Liver (tissue), 9 donors: ENCODE measurements around the gene ATP6V1G1. TPM values are rescaled to one million over a fixed set of nuclear protein-coding genes. Genes with fewer than 3 reads are reported as not detected.
A peak's percentile ranks its signal among the peaks of the same experiment; 100 is the strongest.

Experiments used
- DNase-seq: peaks from one replicate; pipeline ENCODE4 v3.0.0-alpha.2; 2017; ENCODE audit warnings: low spot score
- H3K27ac ChIP-seq, 2 donors: one replicate each; pipeline ENCODE4 v1.7.0; 2013; ENCODE audit warnings: inconsistent platforms in 2 of 2, low read length in 2 of 2, control low read depth in 1 of 2, low read depth in 1 of 2, mild to moderate bottlenecking in 1 of 2
- H3K27me3 ChIP-seq, 4 donors: one replicate each; pipeline versions ENCODE4 v1.6.1 to v1.7.0; 2013; ENCODE audit warnings: low read length in 3 of 4, inconsistent platforms in 1 of 4, mild to moderate bottlenecking in 1 of 4, moderate library complexity in 1 of 4; ENCODE audit not compliant: control insufficient read depth in 4 of 4, insufficient read depth in 4 of 4
- H3K36me3 ChIP-seq, 4 donors: one replicate each; pipeline versions ENCODE4 v1.6.1 to v1.7.0; 2013; ENCODE audit warnings: low read length in 3 of 4, mild to moderate bottlenecking in 3 of 4, low read depth in 1 of 4, moderate library complexity in 1 of 4; ENCODE audit not compliant: control insufficient read depth in 4 of 4, insufficient read depth in 3 of 4
- H3K4me1 ChIP-seq, 4 donors: one replicate each; pipeline versions ENCODE4 v1.6.1 to v1.7.0; 2013; ENCODE audit warnings: low read length in 3 of 4, mild to moderate bottlenecking in 3 of 4, moderate library complexity in 1 of 4; ENCODE audit not compliant: control insufficient read depth in 4 of 4, insufficient read depth in 4 of 4
- H3K4me3 ChIP-seq, 3 donors: one replicate each; pipeline versions ENCODE4 v1.6.1 to v1.7.0; 2013; ENCODE audit warnings: low read length in 3 of 3, control low read depth in 1 of 3, low read depth in 1 of 3, mild to moderate bottlenecking in 1 of 3
- H3K9ac ChIP-seq, 2 donors: one replicate each; pipeline ENCODE4 v1.7.0; 2013; ENCODE audit warnings: low read length in 2 of 2, mild to moderate bottlenecking in 2 of 2, moderate library complexity in 2 of 2, control low read depth in 1 of 2, low read depth in 1 of 2
- H3K9me3 ChIP-seq, 4 donors: one replicate each; pipeline versions ENCODE4 v1.6.1 to v1.7.0; 2013; ENCODE audit warnings: low read length in 3 of 4; ENCODE audit not compliant: control insufficient read depth in 4 of 4
- ATF3 ChIP-seq: IDR thresholded peaks from 2 replicates; pipeline ENCODE4 v1.6.1; 2016; ENCODE audit warnings: antibody characterized with exemption
- CTCF ChIP-seq: fragments of 150-350 bp; IDR thresholded peaks from 2 replicates; pipeline ENCODE4 v1.5.1; 2017; ENCODE audit warnings: improper control_type of control experiment, low read depth, low read length; ENCODE audit not compliant: missing input control
- EGR1 ChIP-seq, 2 donors: IDR thresholded peaks; 2 replicates each; pipeline ENCODE4 v1.6.1; 2016 to 2018; ENCODE audit warnings: antibody characterized with exemption in 2 of 2, low read depth in 2 of 2
- FOXA1 ChIP-seq: IDR thresholded peaks from 2 replicates; pipeline ENCODE4 v1.6.1; 2016; ENCODE audit warnings: antibody characterized with exemption
- FOXA2 ChIP-seq: IDR thresholded peaks from 2 replicates; pipeline ENCODE4 v1.6.1; 2016; ENCODE audit warnings: antibody characterized with exemption
- GABPA ChIP-seq, 2 donors: IDR thresholded peaks in 1 of 2; conservative IDR thresholded peaks in 1 of 2; 2 replicates each; pipeline ENCODE4 v1.6.1; 2016; ENCODE audit warnings: antibody characterized with exemption in 2 of 2, mild to moderate bottlenecking in 1 of 2, moderate library complexity in 1 of 2
- HNF4A ChIP-seq, 2 donors: conservative IDR thresholded peaks; 2 replicates each; pipeline ENCODE4 v1.6.1; 2016; ENCODE audit warnings: antibody characterized with exemption in 2 of 2, mild to moderate bottlenecking in 2 of 2
- HNF4G ChIP-seq: IDR thresholded peaks from 2 replicates; pipeline ENCODE4 v1.6.1; 2016; ENCODE audit warnings: antibody characterized with exemption
- JUND ChIP-seq, 2 donors: IDR thresholded peaks; 2 replicates each; pipeline ENCODE4 v1.6.1; 2016; ENCODE audit warnings: antibody characterized with exemption in 2 of 2
- MAX ChIP-seq: IDR thresholded peaks from 2 replicates; pipeline ENCODE4 v1.6.1; 2016; ENCODE audit warnings: antibody characterized with exemption
- NR2F2 ChIP-seq: IDR thresholded peaks from 2 replicates; pipeline ENCODE4 v1.6.1; 2016; ENCODE audit warnings: antibody characterized with exemption
- RAD21 ChIP-seq, 2 donors: IDR thresholded peaks; 2 replicates each; pipeline ENCODE4 v1.6.1; 2016; ENCODE audit warnings: antibody characterized with exemption in 2 of 2, mild to moderate bottlenecking in 2 of 2
- REST ChIP-seq: IDR thresholded peaks from 2 replicates; pipeline ENCODE4 v1.6.1; 2016; ENCODE audit warnings: antibody characterized with exemption, mild to moderate bottlenecking
- RXRA ChIP-seq, 2 donors: IDR thresholded peaks; 2 replicates each; pipeline ENCODE4 v1.6.1; 2017 to 2018; ENCODE audit warnings: antibody characterized with exemption in 2 of 2, mild to moderate bottlenecking in 1 of 2
- SP1 ChIP-seq: IDR thresholded peaks from 2 replicates; pipeline ENCODE4 v1.6.1; 2018; ENCODE audit warnings: antibody characterized with exemption, mild to moderate bottlenecking
- TAF1 ChIP-seq: conservative IDR thresholded peaks from 2 replicates; pipeline ENCODE4 v1.6.1; 2016; ENCODE audit warnings: antibody characterized with exemption, mild to moderate bottlenecking
- YY1 ChIP-seq: IDR thresholded peaks from 2 replicates; pipeline ENCODE4 v1.6.1; 2016; ENCODE audit warnings: antibody characterized with exemption, mild to moderate bottlenecking
- ZBTB33 ChIP-seq: IDR thresholded peaks from 2 replicates; pipeline ENCODE4 v1.6.1; 2016; ENCODE audit warnings: antibody characterized with exemption
- WGBS: extraction: QIAGEN DNeasy Blood & Tissue Kit; methylation state at CpG from one replicate; pipeline ENCODE4 v1.1.7; 2013; 5-methylcytosine and 5-hydroxymethylcytosine counted together
- polyA plus RNA-seq, 2 donors: library from polyadenylated mRNA; stranded (reverse) in 1 of 2; unstranded in 1 of 2; fragments of 200-250 nt in 1 of 2; fragments of >200 nt in 1 of 2; fragmentation: Nextera tagmentation in 1 of 2; extraction: Ambion mirVana in 1 of 2; gene quantifications; one replicate each; pipeline versions ENCODE4 v1.2.1 to v1.2.3, GENCODE V29; 2013 to 2015
- total RNA-seq, 2 donors: library from RNA; depleted of rRNA; stranded (reverse); fragments of >200 nt; gene quantifications; one replicate each; pipeline ENCODE4 v1.2.3, GENCODE V29; 2014
- donor health status: healthy.
- donor health status: healthy.
- donor health status: healthy.
- donor health status: healthy.
- donor health status: healthy.

ATP6V1G1 gene
- total and polyA plus RNA-seq, 4 donors, result 41.4 to 152 (median 75.7) TPM

GRCh38 chr9:114602620-114603019 lies 15.1 kb downstream of the ATP6V1G1 start:
- DNase-seq, result no peak
- H3K4me1 ChIP-seq, result peaks cover 3 to 28% (median 9%) of the 10 kb centered on the region in 4 donors
- H3K27me3 ChIP-seq, result no peaks in the 10 kb centered on the region
- 57% methylated on average over 5 of the region's 5 CpGs for WGBS
- H3K4me3 ChIP-seq, result no peak overlapping the region
- H3K9ac ChIP-seq, result no peak overlapping the region
- H3K36me3 ChIP-seq, result peaks cover 0 to 17% (median 12%) of the 10 kb centered on the region in 4 donors
- H3K9me3 ChIP-seq, result no peaks in the 10 kb centered on the region
- TF ChIP-seq ZBTB33, result no peak
- peak in 1 of 2 donors; percentile 69 for TF ChIP-seq RXRA (IDR thresholded peaks at IDR 0.05)
- TF ChIP-seq FOXA2, result peak; percentile 78
- TF ChIP-seq JUND (IDR thresholded peaks at IDR 0.05), result peak in 1 of 2 donors; percentile 20
- peak; percentile 23 for TF ChIP-seq MAX
- peak; percentile 8 to 66 for TF ChIP-seq HNF4A (conservative IDR thresholded peaks at IDR 0.05)
- TF ChIP-seq CTCF, result no peak
- peak; percentile 44 for TF ChIP-seq YY1
- TF ChIP-seq EGR1 (IDR thresholded peaks at IDR 0.05; ENCODE audit: low read depth in 2 of 2), result no peak
- peak overlapping the region; percentile 36 to 48 for H3K27ac ChIP-seq

GRCh38 chr9:114603248-114603647 lies 15.7 kb downstream of the ATP6V1G1 start:
- H3K4me1 ChIP-seq, result peaks cover 3 to 28% (median 9%) of the 10 kb centered on the region in 4 donors
- no peak overlapping the region for H3K27ac ChIP-seq
- DNase-seq, result no peak
- TF ChIP-seq ZBTB33 (no peak), FOXA1 (no peak), SP1 (no peak), MAX (no peak), GABPA (IDR thresholded peaks at IDR 0.05 in 1 of 2, conservative IDR thresholded peaks at IDR 0.05 in 1 of 2) (no peak), HNF4A (conservative IDR thresholded peaks at IDR 0.05) (no peak), FOXA2 (no peak), TAF1 (no peak), EGR1 (IDR thresholded peaks at IDR 0.05; ENCODE audit: low read depth in 2 of 2) (no peak), JUND (IDR thresholded peaks at IDR 0.05) (no peak), CTCF (no peak), REST (no peak), RAD21 (IDR thresholded peaks at IDR 0.05) (no peak), HNF4G (no peak), ATF3 (no peak), NR2F2 (no peak), RXRA (IDR thresholded peaks at IDR 0.05) (no peak), YY1 (no peak)
- no peaks in the 10 kb centered on the region for H3K9me3 ChIP-seq
- H3K9ac ChIP-seq, result no peak overlapping the region
- no peak overlapping the region for H3K4me3 ChIP-seq
- H3K27me3 ChIP-seq, result no peaks in the 10 kb centered on the region
- WGBS, result 87% methylated on average over 4 of the region's 4 CpGs
- peaks cover 0 to 14% (median 10%) of the 10 kb centered on the region in 4 donors for H3K36me3 ChIP-seq
